Progenitor cell of endocrine pancreas (in vitro differentiated cells): ENCODE measurements around the gene SIL1. TPM values are rescaled to one million over a fixed set of nuclear protein-coding genes. Genes with fewer than 3 reads are reported as not detected.

Source experiments
- DNase-seq: peaks from one replicate; pipeline ENCODE4 v3.0.0; 2021; ENCODE audit warnings: low spot score; ENCODE audit not compliant: unreplicated experiment
- H3K27ac Mint-ChIP-seq: 2 replicates; pipeline ENCODE4 v1.8.0; 2021; ENCODE audit warnings: mild to moderate bottlenecking, moderate library complexity, mixed read lengths
- H3K27me3 Mint-ChIP-seq: 2 replicates; pipeline ENCODE4 v1.8.0; 2021; ENCODE audit warnings: mixed read lengths
- H3K36me3 Mint-ChIP-seq: 2 replicates; pipeline ENCODE4 v1.8.0; 2022; ENCODE audit warnings: mixed read lengths; ENCODE audit not compliant: insufficient read depth
- H3K4me1 Mint-ChIP-seq: 2 replicates; pipeline ENCODE4 v1.8.0; 2021; ENCODE audit warnings: low read depth, mixed read lengths
- H3K4me3 Mint-ChIP-seq: 2 replicates; pipeline ENCODE4 v1.8.0; 2021; ENCODE audit warnings: low read depth, mild to moderate bottlenecking, moderate library complexity, mixed read lengths
- H3K9me3 Mint-ChIP-seq: 2 replicates; pipeline ENCODE4 v1.8.0; 2021; ENCODE audit warnings: low read depth, mixed read lengths
- total RNA-seq: library from RNA; stranded (reverse); gene quantifications from 2 replicates; pipeline ENCODE4 v1.2.1, GENCODE V29; 2021
- TF ChIP-seq, protein P1 (sequence below): fragments of 200-600 bp; sonication (generic); IDR thresholded peaks from one replicate; pipeline ENCODE4 v1.5.0; 2021; ENCODE audit warnings: antibody characterized with exemption, mild to moderate bottlenecking; ENCODE audit not compliant: unreplicated experiment

Gene SIL1
- total RNA-seq, 1 donor from 2014 or later = 26.0 TPM

DNA sequence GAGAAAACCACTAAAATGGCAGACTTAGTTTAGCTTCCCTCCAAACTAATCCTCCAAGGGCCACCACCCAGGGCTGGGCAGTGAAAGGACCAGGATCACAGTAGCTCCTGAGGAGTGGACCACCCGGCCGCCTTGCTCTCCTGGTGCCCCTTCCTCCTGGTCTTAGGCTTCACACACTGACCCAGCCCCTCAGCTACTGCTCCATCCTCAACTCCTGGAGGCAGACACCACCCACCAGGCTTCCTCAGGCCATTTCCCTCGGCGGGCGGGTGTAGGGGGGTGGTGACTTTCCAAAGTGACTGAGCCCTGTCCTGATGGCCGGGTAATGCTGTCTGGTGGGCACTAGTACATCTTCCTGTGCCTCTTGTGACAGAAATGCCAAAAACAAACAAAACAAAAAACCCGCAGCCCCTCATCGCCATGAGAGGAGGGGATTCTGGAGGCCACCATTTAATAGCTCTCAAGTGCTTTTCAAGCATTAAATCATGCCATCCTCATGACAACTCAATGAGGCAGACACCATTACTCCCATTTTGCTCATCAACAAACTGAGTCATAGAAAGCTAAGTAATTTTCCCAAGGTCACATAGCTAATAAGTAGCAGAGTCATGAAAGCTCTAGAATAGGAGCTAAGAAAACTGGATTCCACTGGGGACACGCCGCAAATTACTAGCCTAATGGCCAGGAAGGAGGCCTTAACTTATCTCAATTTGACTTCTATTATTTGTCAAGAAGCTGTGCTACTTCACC, 231.8 kb downstream of the SIL1 start:
- TF ChIP-seq, protein P1, sequence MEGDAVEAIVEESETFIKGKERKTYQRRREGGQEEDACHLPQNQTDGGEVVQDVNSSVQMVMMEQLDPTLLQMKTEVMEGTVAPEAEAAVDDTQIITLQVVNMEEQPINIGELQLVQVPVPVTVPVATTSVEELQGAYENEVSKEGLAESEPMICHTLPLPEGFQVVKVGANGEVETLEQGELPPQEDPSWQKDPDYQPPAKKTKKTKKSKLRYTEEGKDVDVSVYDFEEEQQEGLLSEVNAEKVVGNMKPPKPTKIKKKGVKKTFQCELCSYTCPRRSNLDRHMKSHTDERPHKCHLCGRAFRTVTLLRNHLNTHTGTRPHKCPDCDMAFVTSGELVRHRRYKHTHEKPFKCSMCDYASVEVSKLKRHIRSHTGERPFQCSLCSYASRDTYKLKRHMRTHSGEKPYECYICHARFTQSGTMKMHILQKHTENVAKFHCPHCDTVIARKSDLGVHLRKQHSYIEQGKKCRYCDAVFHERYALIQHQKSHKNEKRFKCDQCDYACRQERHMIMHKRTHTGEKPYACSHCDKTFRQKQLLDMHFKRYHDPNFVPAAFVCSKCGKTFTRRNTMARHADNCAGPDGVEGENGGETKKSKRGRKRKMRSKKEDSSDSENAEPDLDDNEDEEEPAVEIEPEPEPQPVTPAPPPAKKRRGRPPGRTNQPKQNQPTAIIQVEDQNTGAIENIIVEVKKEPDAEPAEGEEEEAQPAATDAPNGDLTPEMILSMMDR = no peak
- peaks cover 45% of the 10 kb centered on the region for H3K4me1 Mint-ChIP-seq
- peak overlapping the region; percentile 40 for H3K27ac Mint-ChIP-seq
- H3K4me3 Mint-ChIP-seq = no peak overlapping the region
- no peaks in the 10 kb centered on the region for H3K9me3 Mint-ChIP-seq
- DNase-seq = no peak
- peaks cover 2% of the 10 kb centered on the region for H3K36me3 Mint-ChIP-seq
- H3K27me3 Mint-ChIP-seq = peaks cover 2% of the 10 kb centered on the region

DNA sequence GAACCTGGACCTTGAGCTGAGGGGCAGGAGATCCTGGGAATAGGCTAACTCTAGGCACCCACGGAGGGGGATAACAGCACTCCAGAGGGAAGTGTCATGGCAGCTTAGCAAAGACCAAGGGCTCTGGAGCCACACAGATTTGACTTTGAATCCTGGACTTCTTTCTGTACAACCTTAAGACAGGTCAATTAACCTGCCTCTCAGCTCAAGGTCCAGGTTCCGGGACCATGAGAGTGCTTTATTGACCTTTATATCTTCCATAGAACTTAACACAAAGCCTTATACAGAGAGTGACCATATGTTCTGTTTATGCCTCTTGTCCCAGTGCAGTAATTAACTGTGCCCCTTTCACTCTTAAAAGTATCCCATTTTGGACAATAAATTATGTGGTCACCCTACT, 232.5 kb downstream of the SIL1 start:
- Mint-ChIP-seq H3K36me3 (peaks cover 2% of the 10 kb centered on the region), H3K4me3 (no peak overlapping the region), H3K9me3 (no peaks in the 10 kb centered on the region), H3K27ac (peak overlapping the region; percentile 40), H3K4me1 (peaks cover 52% of the 10 kb centered on the region), H3K27me3 (peaks cover 2% of the 10 kb centered on the region)
- TF ChIP-seq, protein P1 = no peak
- no peak for DNase-seq

DNA sequence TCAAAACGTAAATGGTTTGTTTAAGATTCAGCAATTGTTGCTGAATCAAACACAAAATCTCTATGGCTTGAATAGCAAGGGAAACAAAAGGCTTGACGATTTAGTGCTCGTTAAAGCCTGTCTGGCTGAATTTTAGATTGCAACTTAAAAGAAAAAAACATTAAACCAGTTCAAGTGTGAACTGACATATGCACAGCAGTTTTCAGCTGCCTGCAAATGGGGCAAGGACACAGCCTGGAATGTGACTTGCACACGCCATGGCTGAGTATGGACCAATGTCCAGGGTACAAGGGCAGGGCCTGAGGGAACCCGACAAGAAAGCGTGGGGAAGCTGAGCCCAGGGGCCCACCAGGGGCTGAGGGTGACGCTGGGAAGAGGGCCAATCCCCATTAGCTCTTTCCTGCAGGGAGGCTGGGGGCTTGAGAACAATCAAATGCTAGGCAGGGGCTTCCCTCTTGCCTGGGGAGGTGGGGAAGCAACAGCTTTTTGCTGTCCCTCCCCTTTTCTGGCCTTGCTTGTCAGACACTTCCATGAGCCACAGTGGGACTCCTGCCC, 233.4 kb downstream of the SIL1 start:
- TF ChIP-seq, protein P1 = no peak
- no peak for DNase-seq
- peak overlapping the region; percentile 98 for H3K27ac Mint-ChIP-seq
- peaks cover 52% of the 10 kb centered on the region for H3K4me1 Mint-ChIP-seq
- H3K27me3 Mint-ChIP-seq = peaks cover 2% of the 10 kb centered on the region
- H3K4me3 Mint-ChIP-seq = no peak overlapping the region
- H3K9me3 Mint-ChIP-seq = no peaks in the 10 kb centered on the region
- peaks cover 2% of the 10 kb centered on the region for H3K36me3 Mint-ChIP-seq

DNA sequence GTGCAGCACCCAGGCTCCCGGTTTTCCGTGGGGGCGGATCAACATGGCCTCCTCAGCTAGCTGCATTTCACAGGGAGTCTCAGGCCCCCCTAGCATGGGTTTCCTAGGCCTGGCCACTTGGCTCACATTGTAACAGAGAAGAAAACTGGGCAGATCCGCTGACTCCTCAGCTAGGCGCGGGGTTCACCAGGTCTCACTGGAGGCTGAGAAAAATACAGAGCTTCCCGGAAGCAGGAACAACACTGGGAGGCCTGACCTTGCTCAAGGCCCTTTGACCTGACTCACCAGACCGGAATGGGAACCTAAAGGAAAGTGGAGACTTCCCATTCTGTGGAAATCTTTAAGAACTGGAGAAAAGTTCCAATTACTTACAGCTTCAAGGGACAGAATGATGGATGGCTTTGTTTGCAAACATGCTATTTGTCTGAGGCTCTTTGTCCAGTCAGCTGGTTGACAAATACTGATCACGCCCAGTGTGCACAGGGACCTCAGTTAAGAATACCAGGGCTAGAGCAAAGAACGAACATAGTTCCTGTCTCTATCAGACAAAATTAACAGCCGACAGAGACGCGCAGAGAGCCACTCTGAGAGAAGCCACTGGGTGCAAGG, 234.3 kb downstream of the SIL1 start:
- H3K9me3 Mint-ChIP-seq = no peaks in the 10 kb centered on the region
- peaks cover 2% of the 10 kb centered on the region for H3K36me3 Mint-ChIP-seq
- peaks cover 2% of the 10 kb centered on the region for H3K27me3 Mint-ChIP-seq
- H3K4me1 Mint-ChIP-seq = peaks cover 52% of the 10 kb centered on the region
- TF ChIP-seq, protein P1 = no peak
- H3K27ac Mint-ChIP-seq = peak overlapping the region; percentile 98
- no peak for DNase-seq
- peak overlapping the region; percentile 23 for H3K4me3 Mint-ChIP-seq

DNA sequence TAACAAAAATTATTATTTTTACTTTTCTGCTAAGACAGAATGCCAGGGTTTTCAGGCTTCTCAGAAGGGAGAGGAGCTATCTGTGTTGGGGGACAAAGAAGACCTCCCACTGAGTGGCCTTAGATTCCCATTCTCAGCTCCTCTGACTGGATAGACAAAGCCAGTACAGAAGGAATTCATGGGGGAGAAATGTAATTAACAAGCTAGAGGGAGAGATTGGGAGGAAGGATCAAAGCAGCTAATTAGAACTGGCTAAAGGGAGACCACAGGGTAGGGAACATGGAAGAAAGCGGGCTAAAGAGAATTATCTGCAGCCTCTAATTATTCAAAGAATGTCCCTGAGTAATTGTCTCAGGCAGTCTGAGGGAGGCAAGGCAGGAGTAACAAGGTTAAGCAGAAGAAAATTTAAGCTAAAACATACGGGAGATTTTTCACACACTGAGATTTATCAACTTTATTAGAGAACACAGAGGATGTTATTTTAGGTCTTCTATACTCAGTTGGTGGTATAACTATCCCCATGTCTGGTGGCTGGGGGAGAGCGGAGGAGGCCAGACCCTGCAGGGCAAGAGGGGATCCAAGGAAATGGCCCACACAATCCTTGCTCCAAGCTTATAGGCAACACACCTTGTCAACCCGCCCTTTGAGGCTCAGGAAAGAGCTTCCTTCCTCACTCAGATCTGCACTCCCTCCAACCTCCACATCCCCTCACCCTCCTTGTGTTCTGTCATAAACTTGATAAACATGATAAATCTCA, 235.4 kb downstream of the SIL1 start:
- H3K27me3 Mint-ChIP-seq = no peaks in the 10 kb centered on the region
- no peak for DNase-seq
- no peaks in the 10 kb centered on the region for H3K36me3 Mint-ChIP-seq
- TF ChIP-seq, protein P1 = no peak
- H3K4me3 Mint-ChIP-seq = no peak overlapping the region
- peaks cover 45% of the 10 kb centered on the region for H3K4me1 Mint-ChIP-seq
- peak overlapping the region; percentile 98 for H3K27ac Mint-ChIP-seq
- H3K9me3 Mint-ChIP-seq = no peaks in the 10 kb centered on the region
